ENCODE measurements around the gene BCL2L13.

BCL2L13 gene

GRCh38 chr22:17779286-17780115, 140.9 kb downstream of the BCL2L13 start:
- DNase-seq (ENCODE audit: low read depth), result no peak

DNA sequence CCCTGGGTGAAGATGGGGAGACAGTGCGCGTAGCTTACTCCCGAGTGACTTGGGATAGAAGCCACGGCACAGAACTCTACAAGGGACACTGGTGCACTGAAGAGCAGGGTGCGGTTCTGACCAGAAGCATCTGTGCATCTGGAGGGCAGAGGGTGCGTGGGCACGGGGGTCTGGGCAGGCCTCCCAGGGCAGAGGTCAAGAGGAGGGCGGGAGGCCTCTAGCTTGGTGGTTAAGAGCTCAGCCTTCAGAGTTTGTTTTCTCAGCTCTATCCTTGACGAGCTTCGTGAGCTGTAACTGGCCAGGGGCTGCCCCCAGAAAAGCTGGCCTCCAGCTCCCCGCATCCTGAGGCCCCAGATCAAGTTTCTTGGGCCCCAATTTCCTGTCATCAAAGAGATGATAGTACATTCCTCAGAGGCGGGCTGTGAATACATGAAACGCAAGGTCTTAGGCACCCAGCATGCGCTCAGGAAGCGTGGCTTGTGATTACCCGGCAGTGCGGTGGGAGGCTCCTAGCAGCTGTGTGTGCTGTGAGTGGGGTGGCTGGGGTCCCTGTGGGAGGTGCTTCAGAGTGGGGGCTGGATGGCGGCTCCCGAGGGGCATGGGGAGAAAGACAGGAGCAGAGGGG, 141.7 kb downstream of the BCL2L13 start:
- no peak for DNase-seq (ENCODE audit: low read depth)

Measured in EH (cell line).